ENCODE results near the gene MYO18B.

DNA sequence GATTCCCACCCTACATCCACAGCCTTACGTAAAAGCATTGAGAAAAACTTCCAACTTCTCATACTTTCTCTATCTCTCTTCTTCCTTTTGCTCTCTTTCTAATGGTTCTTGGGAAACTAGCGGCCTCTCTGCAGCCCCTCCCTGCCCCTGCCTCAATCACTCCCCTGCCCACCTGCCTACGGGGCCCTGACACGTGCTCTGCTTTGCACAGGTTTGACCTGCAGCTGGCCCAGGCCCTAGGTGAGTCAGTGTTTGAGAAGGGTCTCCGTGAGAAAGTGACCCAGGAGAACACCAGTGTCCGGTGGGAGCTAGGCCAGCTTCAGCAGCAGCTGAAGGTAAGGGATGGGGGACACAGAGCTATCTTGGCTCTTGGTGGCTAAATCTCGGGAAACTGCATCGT lies 160.4 kb downstream of the MYO18B start:
- no peak for TF ChIP-seq TAF1 (IDR thresholded peaks at IDR 0.05; ENCODE audit: borderline replicate concordance, insufficient read depth, low read length)
- TF ChIP-seq, protein P1, sequence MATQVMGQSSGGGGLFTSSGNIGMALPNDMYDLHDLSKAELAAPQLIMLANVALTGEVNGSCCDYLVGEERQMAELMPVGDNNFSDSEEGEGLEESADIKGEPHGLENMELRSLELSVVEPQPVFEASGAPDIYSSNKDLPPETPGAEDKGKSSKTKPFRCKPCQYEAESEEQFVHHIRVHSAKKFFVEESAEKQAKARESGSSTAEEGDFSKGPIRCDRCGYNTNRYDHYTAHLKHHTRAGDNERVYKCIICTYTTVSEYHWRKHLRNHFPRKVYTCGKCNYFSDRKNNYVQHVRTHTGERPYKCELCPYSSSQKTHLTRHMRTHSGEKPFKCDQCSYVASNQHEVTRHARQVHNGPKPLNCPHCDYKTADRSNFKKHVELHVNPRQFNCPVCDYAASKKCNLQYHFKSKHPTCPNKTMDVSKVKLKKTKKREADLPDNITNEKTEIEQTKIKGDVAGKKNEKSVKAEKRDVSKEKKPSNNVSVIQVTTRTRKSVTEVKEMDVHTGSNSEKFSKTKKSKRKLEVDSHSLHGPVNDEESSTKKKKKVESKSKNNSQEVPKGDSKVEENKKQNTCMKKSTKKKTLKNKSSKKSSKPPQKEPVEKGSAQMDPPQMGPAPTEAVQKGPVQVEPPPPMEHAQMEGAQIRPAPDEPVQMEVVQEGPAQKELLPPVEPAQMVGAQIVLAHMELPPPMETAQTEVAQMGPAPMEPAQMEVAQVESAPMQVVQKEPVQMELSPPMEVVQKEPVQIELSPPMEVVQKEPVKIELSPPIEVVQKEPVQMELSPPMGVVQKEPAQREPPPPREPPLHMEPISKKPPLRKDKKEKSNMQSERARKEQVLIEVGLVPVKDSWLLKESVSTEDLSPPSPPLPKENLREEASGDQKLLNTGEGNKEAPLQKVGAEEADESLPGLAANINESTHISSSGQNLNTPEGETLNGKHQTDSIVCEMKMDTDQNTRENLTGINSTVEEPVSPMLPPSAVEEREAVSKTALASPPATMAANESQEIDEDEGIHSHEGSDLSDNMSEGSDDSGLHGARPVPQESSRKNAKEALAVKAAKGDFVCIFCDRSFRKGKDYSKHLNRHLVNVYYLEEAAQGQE (IDR thresholded peaks at IDR 0.05; ENCODE audit: insufficient read depth in 1 of 2, low read depth in 2 of 2, low read length in 2 of 2), result no peak

All from PFSK-1 (cell line).